HL-60 (cell line): ENCODE data around the gene MUSK.

Experiments used
- DNase-seq, 2 experiments: peaks; one replicate each; pipeline ENCODE4 v3.0.0-alpha.2; 2010 to 2020; ENCODE audit warnings: low read depth in 1 of 2, low spot score in 1 of 2
- H3K27ac ChIP-seq: fragments of 250-450 bp; sonication (Bioruptor Pico); replicated peaks from 2 replicates; pipeline ENCODE4 v1.5.1; 2020; ENCODE audit warnings: mild to moderate bottlenecking, moderate library complexity
- H3K27me3 ChIP-seq: fragments of 250-450 bp; sonication (Bioruptor Pico); 2 replicates; pipeline ENCODE4 v1.5.1; 2021; ENCODE audit warnings: mild to moderate bottlenecking, moderate library complexity; ENCODE audit not compliant: insufficient read depth, poor library complexity, severe bottlenecking
- H3K4me3 ChIP-seq: replicated peaks from 2 replicates; pipeline ENCODE4 v1.5.1; 2011; ENCODE audit warnings: mild to moderate bottlenecking, control low read depth, low read length; ENCODE audit not compliant: insufficient read depth
- CTCF ChIP-seq: IDR thresholded peaks from one replicate; pipeline ENCODE4 v1.5.1; 2011; ENCODE audit warnings: low read length, control low read depth, inconsistent platforms; ENCODE audit not compliant: insufficient read depth
- GABPA ChIP-seq: IDR thresholded peaks from 2 replicates; pipeline ENCODE4 v1.6.1; 2012; ENCODE audit warnings: low read depth
- POLR2AphosphoS5 ChIP-seq: IDR thresholded peaks from 2 replicates; pipeline ENCODE4 v1.6.1; 2012; ENCODE audit warnings: low read depth
- REST ChIP-seq: IDR thresholded peaks from 2 replicates; pipeline ENCODE4 v1.6.1; 2012; ENCODE audit warnings: low read depth; ENCODE audit not compliant: insufficient replicate concordance
- SPI1 ChIP-seq: IDR thresholded peaks from 2 replicates; pipeline ENCODE4 v1.6.1; 2012; ENCODE audit warnings: low read depth, mild to moderate bottlenecking, borderline replicate concordance

MUSK gene

GRCh38 chr9:110703669-110704068, 35.1 kb downstream of the MUSK start:
- TF ChIP-seq REST (no peak), POLR2AphosphoS5 (no peak), GABPA (no peak), CTCF (no peak), SPI1 (no peak)
- no peak overlapping the region for H3K27ac ChIP-seq
- no peak overlapping the region for H3K4me3 ChIP-seq
- H3K27me3 ChIP-seq, result no peaks in the 10 kb centered on the region
- DNase-seq, result no peak

GRCh38 chr9:110707419-110707818, 38.8 kb downstream of the MUSK start:
- TF ChIP-seq CTCF (no peak), SPI1 (no peak), POLR2AphosphoS5 (no peak), GABPA (no peak), REST (no peak)
- Histone ChIP-seq H3K4me3 (no peak overlapping the region), H3K27me3 (no peaks in the 10 kb centered on the region), H3K27ac (no peak overlapping the region)
- DNase-seq, result no peak

GRCh38 chr9:110710420-110710819, 41.8 kb downstream of the MUSK start:
- Histone ChIP-seq H3K27me3 (no peaks in the 10 kb centered on the region), H3K4me3 (no peak overlapping the region), H3K27ac (no peak overlapping the region)
- no peak for DNase-seq
- no peak for TF ChIP-seq POLR2AphosphoS5
- no peak for TF ChIP-seq GABPA
- no peak for TF ChIP-seq REST
- no peak for TF ChIP-seq SPI1
- no peak for TF ChIP-seq CTCF
